ENCODE measurements around the gene CCDC86. TPM values are rescaled to one million over a fixed set of nuclear protein-coding genes. Genes with fewer than 3 reads are reported as not detected.

CCDC86 gene
- total RNA-seq, 4 donors from 2014 or later: 11.6 to 29.5 (median 21.8) TPM

DNA sequence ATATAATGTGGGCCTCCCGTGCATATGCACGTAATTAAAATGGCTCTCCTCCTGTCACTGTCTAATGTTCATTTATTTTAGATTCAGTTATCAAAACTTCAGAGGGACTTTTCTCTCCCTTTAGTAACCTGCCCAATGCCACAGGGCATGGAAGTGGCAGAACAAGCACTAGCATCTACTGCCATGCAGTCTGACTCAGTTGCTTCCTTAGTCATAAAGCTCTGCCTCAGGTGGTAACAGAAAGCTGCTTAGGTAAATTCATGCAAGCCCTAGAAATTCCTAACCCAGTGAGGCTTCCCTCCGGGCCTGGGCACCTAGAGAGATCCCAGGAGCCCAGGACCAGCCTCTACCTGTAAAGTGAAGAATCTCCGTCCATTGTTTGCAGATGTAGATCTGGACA is 55.6 kb downstream of the CCDC86 start:
- intact Hi-C loops (cut with DNase I): loop anchor here (5.0 kb wide), 1 partner anchor 65 kb away; no protein-coding TSS in a partner anchor
- Histone ChIP-seq H3K4me1 (peaks cover 0 to 6% (median 0%) of the 10 kb centered on the region in 4 donors), H3K27me3 (no peaks in the 10 kb centered on the region), H3K4me3 (no peak overlapping the region), H3K27ac (replicated peaks in 1 of 4) (no peak overlapping the region), H3K36me3 (peaks cover 74 to 100% (median 96%) of the 10 kb centered on the region in 4 donors), H3K9me3 (no peaks in the 10 kb centered on the region)
- 90% methylated on average over 4 of the region's 4 CpGs for WGBS
- TF ChIP-seq CTCF (IDR thresholded peaks at IDR 0.05) (no peak), POLR2A (IDR thresholded peaks at IDR 0.05; ENCODE audit: low read depth) (no peak), POLR2AphosphoS5 (IDR thresholded peaks at IDR 0.05) (no peak), EP300 (IDR thresholded peaks at IDR 0.05) (no peak)
- no peak for DNase-seq (ENCODE audit: extremely low spot score)

- no peaks in the 10 kb centered on the region for H3K27me3 ChIP-seq
- no peak for DNase-seq (ENCODE audit: extremely low spot score)
- 43% methylated on average over 8 of the region's 12 CpGs for WGBS
- H3K4me3 ChIP-seq: no peak overlapping the region
- peaks cover 5 to 16% (median 8%) of the 10 kb centered on the region in 4 donors for H3K4me1 ChIP-seq
- intact Hi-C loops (cut with DNase I): loop anchor here (5.0 kb wide), 1 partner anchor 67 kb away; no protein-coding TSS in a partner anchor
- peaks cover 62 to 94% (median 89%) of the 10 kb centered on the region in 4 donors for H3K36me3 ChIP-seq
- TF ChIP-seq CTCF (IDR thresholded peaks at IDR 0.05) (peak in 2 of 3 experiments; percentile 86 to 91), EP300 (IDR thresholded peaks at IDR 0.05) (no peak), POLR2AphosphoS5 (IDR thresholded peaks at IDR 0.05) (peak in 1 of 2 donors; percentile 24), POLR2A (IDR thresholded peaks at IDR 0.05; ENCODE audit: low read depth) (no peak)
- no peak overlapping the region for H3K27ac ChIP-seq (replicated peaks in 1 of 4)
- H3K9me3 ChIP-seq: no peaks in the 10 kb centered on the region
These were observed 57.4 kb downstream of the CCDC86 start for GRCh38 chr11:60899046-60899936.

GRCh38 chr11:60899977-60900376 is 58.1 kb downstream of the CCDC86 start:
- Histone ChIP-seq H3K4me1 (peaks cover 12 to 23% (median 15%) of the 10 kb centered on the region in 4 donors), H3K4me3 (no peak overlapping the region), H3K27me3 (no peaks in the 10 kb centered on the region), H3K36me3 (peaks cover 60 to 87% (median 83%) of the 10 kb centered on the region in 4 donors), H3K27ac (replicated peaks in 1 of 4) (no peak overlapping the region), H3K9me3 (no peaks in the 10 kb centered on the region)
- DNase-seq (ENCODE audit: extremely low spot score): no peak
- TF ChIP-seq POLR2A (IDR thresholded peaks at IDR 0.05; ENCODE audit: low read depth): no peak
- no peak for TF ChIP-seq EP300 (IDR thresholded peaks at IDR 0.05)
- no peak for TF ChIP-seq CTCF (IDR thresholded peaks at IDR 0.05)
- no peak for TF ChIP-seq POLR2AphosphoS5 (IDR thresholded peaks at IDR 0.05)
- 55% methylated on average over 4 of the region's 4 CpGs for WGBS
- intact Hi-C loops (cut with DNase I): loop anchor here (5.0 to 10.0 kb wide), 2 partner anchors 68 to 255 kb away; no protein-coding TSS in a partner anchor

Other genes with a start within 250 kb of the CCDC86 start
- not detected for gene MS4A8, start 142.5 kb upstream of the CCDC86 start, total RNA-seq
- not detected for gene MS4A18, start 117.4 kb upstream of the CCDC86 start, total RNA-seq
- gene MS4A15, start 85.2 kb upstream of the CCDC86 start, total RNA-seq: under 1 TPM in 2 of 4 donors, not detected in 2; 0.40 to 0.52 TPM
- gene MS4A10, start 56.8 kb upstream of the CCDC86 start, total RNA-seq: not detected
- 1 to 10 TPM in 3 of 4 donors, under 1 TPM in 1; 0.33 to 2.9 (median 1.8) TPM for gene PTGDR2, start 13.8 kb downstream of the CCDC86 start, total RNA-seq
- gene ZP1, start 25.4 kb downstream of the CCDC86 start, total RNA-seq: under 1 TPM in 1 of 4 donors, not detected in 3; 0.26 TPM
- gene PRPF19, start 64.5 kb downstream of the CCDC86 start, total RNA-seq: 10 to 100 TPM; 35.7 to 63.0 (median 57.1) TPM
- gene TMEM109, start 72.0 kb downstream of the CCDC86 start, total RNA-seq: 100 to 1,000 TPM; 106 to 186 (median 138) TPM
- 1 to 10 TPM; 2.9 to 9.3 (median 6.8) TPM for gene TMEM132A, start 82.3 kb downstream of the CCDC86 start, total RNA-seq
- gene SLC15A3, start 110.1 kb downstream of the CCDC86 start, total RNA-seq: 10 to 100 TPM; 24.1 to 61.0 (median 29.9) TPM
- gene CD6, start 129.6 kb downstream of the CCDC86 start, total RNA-seq: 1 to 10 TPM in 2 of 4 donors, under 1 TPM in 1, not detected in 1; 0.32 to 2.2 (median 1.3) TPM